Measurements from ENCODE around the gene GPC1. TPM values are rescaled to one million over a fixed set of nuclear protein-coding genes. Genes with fewer than 3 reads are reported as not detected.

Gene GPC1
- total RNA-seq, 1 donor from 2014 or later, result 155 TPM

DNA sequence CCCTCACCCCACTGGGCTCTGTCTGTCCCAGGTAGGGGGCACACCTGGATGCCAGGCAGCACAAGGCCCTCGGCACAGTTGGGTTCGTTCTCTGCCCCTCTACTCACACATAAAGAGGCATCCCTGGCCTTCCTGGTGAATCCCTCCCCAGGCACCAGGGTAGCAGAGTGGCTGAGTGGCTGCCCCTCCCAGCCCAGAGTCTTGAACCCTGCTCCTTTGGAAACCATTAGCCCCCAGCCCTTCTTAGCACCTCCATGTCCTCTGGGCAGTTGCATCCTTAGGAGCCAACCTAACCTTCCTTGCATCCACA is 2.0 kb downstream of the GPC1 start:
- Mint-ChIP-seq H3K27ac (ENCODE audit: unreplicated experiment) (no peak overlapping the region), H3K4me1 (ENCODE audit: low read depth, unreplicated experiment) (peaks cover 11% of the 10 kb centered on the region), H3K27me3 (ENCODE audit: unreplicated experiment) (peaks cover 8% of the 10 kb centered on the region), H3K9me3 (ENCODE audit: unreplicated experiment) (peaks cover 10% of the 10 kb centered on the region), H3K36me3 (ENCODE audit: unreplicated experiment) (no peaks in the 10 kb centered on the region), H3K4me3 (ENCODE audit: unreplicated experiment) (peak overlapping the region; percentile 71)
- TF ChIP-seq, protein P1, sequence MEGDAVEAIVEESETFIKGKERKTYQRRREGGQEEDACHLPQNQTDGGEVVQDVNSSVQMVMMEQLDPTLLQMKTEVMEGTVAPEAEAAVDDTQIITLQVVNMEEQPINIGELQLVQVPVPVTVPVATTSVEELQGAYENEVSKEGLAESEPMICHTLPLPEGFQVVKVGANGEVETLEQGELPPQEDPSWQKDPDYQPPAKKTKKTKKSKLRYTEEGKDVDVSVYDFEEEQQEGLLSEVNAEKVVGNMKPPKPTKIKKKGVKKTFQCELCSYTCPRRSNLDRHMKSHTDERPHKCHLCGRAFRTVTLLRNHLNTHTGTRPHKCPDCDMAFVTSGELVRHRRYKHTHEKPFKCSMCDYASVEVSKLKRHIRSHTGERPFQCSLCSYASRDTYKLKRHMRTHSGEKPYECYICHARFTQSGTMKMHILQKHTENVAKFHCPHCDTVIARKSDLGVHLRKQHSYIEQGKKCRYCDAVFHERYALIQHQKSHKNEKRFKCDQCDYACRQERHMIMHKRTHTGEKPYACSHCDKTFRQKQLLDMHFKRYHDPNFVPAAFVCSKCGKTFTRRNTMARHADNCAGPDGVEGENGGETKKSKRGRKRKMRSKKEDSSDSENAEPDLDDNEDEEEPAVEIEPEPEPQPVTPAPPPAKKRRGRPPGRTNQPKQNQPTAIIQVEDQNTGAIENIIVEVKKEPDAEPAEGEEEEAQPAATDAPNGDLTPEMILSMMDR (IDR thresholded peaks at IDR 0.05; ENCODE audit: partially characterized antibody, unreplicated experiment), result no peak
- DNase-seq, result no peak

DNA sequence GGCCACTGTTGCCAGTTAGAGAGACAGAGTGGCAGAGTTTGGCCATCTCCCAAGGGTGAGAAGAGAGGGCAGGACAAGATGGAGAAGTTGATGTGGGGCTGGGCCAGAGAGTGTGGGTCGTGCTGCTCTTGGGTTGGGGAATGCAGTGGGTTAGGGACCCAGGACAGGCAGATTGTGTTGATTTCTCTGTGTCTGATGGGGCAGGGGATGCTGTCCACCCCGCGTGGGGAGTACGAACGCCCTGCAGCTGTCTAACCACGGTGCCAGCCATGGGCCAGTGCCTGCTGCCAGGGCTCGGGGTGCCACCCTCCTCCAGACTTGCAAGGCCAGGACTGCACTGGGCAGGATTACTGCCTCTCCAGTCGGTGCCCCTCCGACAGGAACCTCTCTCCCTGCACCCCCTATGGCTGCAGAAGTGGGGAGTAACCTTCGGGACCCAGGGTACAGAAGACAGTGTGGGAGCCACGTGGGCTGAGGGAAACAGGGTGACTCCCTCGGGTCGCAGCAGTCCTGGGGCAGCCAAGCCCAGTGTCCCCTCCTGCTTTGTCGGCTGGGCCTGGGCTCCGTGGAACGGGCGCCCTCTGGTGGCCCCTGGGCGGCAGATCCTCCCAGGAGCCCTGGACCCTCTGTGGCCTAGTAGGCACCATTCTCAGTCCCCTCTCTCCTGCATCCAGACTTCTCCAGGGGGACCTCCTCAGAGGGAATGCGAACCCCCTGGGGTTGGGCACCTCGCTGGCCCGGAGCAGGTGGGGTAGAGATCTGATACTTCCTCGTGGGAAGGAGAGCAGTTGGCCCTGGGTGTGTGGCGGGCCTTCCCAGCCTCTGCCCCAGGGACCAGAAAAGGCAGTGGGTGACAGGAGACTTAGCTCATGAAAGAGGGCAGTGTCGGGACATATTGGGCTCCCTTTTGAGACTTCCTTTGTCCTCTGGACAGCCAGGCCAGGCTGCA is 2.7 kb downstream of the GPC1 start:
- Mint-ChIP-seq H3K27me3 (ENCODE audit: unreplicated experiment) (peaks cover 4% of the 10 kb centered on the region), H3K4me3 (ENCODE audit: unreplicated experiment) (peak overlapping the region; percentile 71), H3K27ac (ENCODE audit: unreplicated experiment) (peak overlapping the region; percentile 6), H3K9me3 (ENCODE audit: unreplicated experiment) (peaks cover 8% of the 10 kb centered on the region), H3K4me1 (ENCODE audit: low read depth, unreplicated experiment) (peaks cover 11% of the 10 kb centered on the region), H3K36me3 (ENCODE audit: unreplicated experiment) (no peaks in the 10 kb centered on the region)
- DNase-seq, result peak; percentile 85
- TF ChIP-seq, protein P1 (IDR thresholded peaks at IDR 0.05; ENCODE audit: partially characterized antibody, unreplicated experiment), result peak; percentile 92

DNA sequence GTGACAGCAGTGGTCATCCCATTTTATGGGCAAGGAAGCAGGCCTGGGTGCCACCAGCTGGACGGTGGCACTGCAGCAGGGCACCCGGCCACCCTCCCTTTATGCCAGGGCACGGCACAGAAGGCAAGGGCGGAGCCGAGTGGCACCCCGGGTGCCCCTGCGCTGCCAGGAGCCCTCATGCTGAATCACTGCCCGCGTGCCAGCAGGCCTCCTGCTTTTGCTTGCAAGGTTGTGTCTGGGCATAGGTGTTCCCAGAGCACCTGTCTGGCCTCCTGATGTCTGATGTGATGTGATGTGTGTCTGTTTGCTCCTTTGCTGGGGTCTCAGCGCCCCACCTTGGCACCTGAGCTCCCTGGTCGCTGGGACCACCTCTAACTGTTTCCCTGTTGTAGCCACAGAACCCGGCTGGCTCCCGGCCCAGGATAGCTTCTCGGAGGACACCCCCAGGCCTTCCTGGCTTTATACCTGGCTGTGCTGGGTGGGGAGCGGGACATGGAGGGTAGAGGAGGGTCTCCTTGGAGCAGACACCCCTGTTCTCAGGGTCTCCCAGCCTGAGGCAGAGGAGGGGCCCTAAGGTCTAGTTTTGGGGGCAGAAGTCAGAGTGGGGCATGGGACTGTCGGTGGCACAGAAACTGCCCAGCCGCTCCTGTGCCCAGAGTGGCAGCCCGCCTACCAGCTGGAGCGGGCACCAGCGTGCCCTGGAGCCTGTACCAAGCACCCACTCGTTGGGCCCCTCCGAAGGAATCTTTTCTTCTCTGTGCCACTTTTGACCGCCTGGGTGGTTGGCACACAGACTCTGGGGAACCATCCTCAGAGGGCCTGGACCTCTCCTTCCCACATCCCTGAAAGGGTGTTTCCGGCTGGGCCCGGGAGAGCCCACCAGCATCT is 3.6 kb downstream of the GPC1 start:
- no peak overlapping the region for H3K27ac Mint-ChIP-seq (ENCODE audit: unreplicated experiment)
- H3K36me3 Mint-ChIP-seq (ENCODE audit: unreplicated experiment), result no peaks in the 10 kb centered on the region
- TF ChIP-seq, protein P1 (IDR thresholded peaks at IDR 0.05; ENCODE audit: partially characterized antibody, unreplicated experiment), result no peak
- H3K4me3 Mint-ChIP-seq (ENCODE audit: unreplicated experiment), result no peak overlapping the region
- H3K9me3 Mint-ChIP-seq (ENCODE audit: unreplicated experiment), result peaks cover 8% of the 10 kb centered on the region
- H3K4me1 Mint-ChIP-seq (ENCODE audit: low read depth, unreplicated experiment), result peaks cover 7% of the 10 kb centered on the region
- H3K27me3 Mint-ChIP-seq (ENCODE audit: unreplicated experiment), result peaks cover 3% of the 10 kb centered on the region
- no peak for DNase-seq

DNA sequence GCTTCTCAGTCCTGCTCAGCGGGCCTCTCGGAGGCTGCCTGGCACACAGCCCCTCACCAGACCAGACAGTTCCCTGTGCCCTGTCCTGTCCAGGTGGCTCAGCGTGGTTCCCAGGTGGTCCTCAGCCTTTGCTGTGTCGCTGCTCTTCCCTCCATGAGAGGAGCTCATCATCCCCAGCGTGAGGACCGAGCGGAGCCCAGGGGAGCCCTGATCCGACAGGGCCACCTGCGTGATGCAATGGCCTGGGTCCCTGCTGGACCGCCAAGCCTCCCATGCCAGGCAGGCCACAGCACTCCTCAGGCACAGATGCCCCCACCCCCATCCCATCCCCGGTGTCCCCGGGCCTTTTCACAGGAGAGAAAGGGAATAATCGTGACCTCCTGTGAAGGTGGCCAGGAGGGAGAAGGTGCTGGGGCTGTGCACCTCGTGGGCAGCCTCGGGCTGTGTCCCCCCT is 4.3 kb downstream of the GPC1 start:
- Mint-ChIP-seq H3K27me3 (ENCODE audit: unreplicated experiment) (peaks cover 1% of the 10 kb centered on the region), H3K36me3 (ENCODE audit: unreplicated experiment) (no peaks in the 10 kb centered on the region), H3K4me1 (ENCODE audit: low read depth, unreplicated experiment) (peaks cover 3% of the 10 kb centered on the region), H3K27ac (ENCODE audit: unreplicated experiment) (no peak overlapping the region), H3K9me3 (ENCODE audit: unreplicated experiment) (peaks cover 6% of the 10 kb centered on the region), H3K4me3 (ENCODE audit: unreplicated experiment) (no peak overlapping the region)
- TF ChIP-seq, protein P1 (IDR thresholded peaks at IDR 0.05; ENCODE audit: partially characterized antibody, unreplicated experiment), result no peak
- no peak for DNase-seq
